ENCODE data around the gene MYOF. TPM values are rescaled to one million over a fixed set of nuclear protein-coding genes. Genes with fewer than 3 reads are reported as not detected.

Gene MYOF
- total and polyA plus RNA-seq, 12 donors: 4.1 to 119 (median 49.6) TPM

GRCh38 chr10:93379731-93380575 is 102.2 kb downstream of the MYOF start:
- peaks cover 0 to 9% of the 10 kb centered on the region in 2 donors for H3K4me1 ChIP-seq (replicated peaks in 1 of 2)
- peaks cover 0 to 19% of the 10 kb centered on the region in 2 donors for H3K36me3 ChIP-seq (replicated peaks in 1 of 2)
- no peak for DNase-seq
- TF ChIP-seq CTCF (IDR thresholded peaks at IDR 0.05): no peak
- no peak for TF ChIP-seq POLR2A (IDR thresholded peaks at IDR 0.05)
- WGBS, 4 donors: 72 to 82% (median 75%) methylated on average over 5 of the region's 5 CpGs
- no peaks in the 10 kb centered on the region for H3K27me3 ChIP-seq
- intact Hi-C loops (cut with DNase I): loop anchor here in 1 of 2 donors (5.0 to 10.0 kb wide), 2 partner anchors 55 to 102 kb away; partner anchors contain the start of gene MYOF
- H3K4me3 ChIP-seq: no peak overlapping the region
- H3K27ac ChIP-seq: no peak overlapping the region
- no peaks in the 10 kb centered on the region for H3K9me3 ChIP-seq (replicated peaks in 1 of 3)

GRCh38 chr10:93378997-93379730 is 103.0 kb downstream of the MYOF start:
- no peak for TF ChIP-seq POLR2A (IDR thresholded peaks at IDR 0.05)
- no peak for TF ChIP-seq CTCF (IDR thresholded peaks at IDR 0.05)
- DNase-seq: no peak
- Histone ChIP-seq H3K4me1 (replicated peaks in 1 of 2) (peaks cover 0 to 9% of the 10 kb centered on the region in 2 donors), H3K9me3 (replicated peaks in 1 of 3) (no peaks in the 10 kb centered on the region), H3K27ac (no peak overlapping the region), H3K27me3 (no peaks in the 10 kb centered on the region), H3K4me3 (no peak overlapping the region), H3K36me3 (replicated peaks in 1 of 2) (peaks cover 0 to 25% of the 10 kb centered on the region in 2 donors)
- intact Hi-C loops (cut with DNase I): loop anchor here in 1 of 2 donors (5.0 kb wide), 1 partner anchor 103 kb away; the partner anchor contains the start of gene MYOF
- WGBS, 4 donors: 76 to 91% (median 86%) methylated on average over 3 of the region's 3 CpGs

- WGBS, 4 donors: 89 to 94% (median 92%) methylated on average over 2 of the region's 2 CpGs
- Histone ChIP-seq H3K4me3 (no peak overlapping the region), H3K27me3 (no peaks in the 10 kb centered on the region), H3K36me3 (replicated peaks in 1 of 2) (peaks cover 0 to 28% of the 10 kb centered on the region in 2 donors), H3K9me3 (replicated peaks in 1 of 3) (no peaks in the 10 kb centered on the region), H3K4me1 (replicated peaks in 1 of 2) (peaks cover 0 to 9% of the 10 kb centered on the region in 2 donors), H3K27ac (no peak overlapping the region)
- intact Hi-C loops (cut with DNase I): loop anchor here in 1 of 2 donors (5.0 kb wide), 1 partner anchor 104 kb away; the partner anchor contains the start of gene MYOF
- TF ChIP-seq CTCF (IDR thresholded peaks at IDR 0.05) (no peak), POLR2A (IDR thresholded peaks at IDR 0.05) (no peak)
- DNase-seq: no peak
These were observed 104.1 kb downstream of the MYOF start for GRCh38 chr10:93378039-93378438.
